Stomach (tissue), 9 donors: ENCODE measurements around the gene SVIL. TPM values are rescaled to one million over a fixed set of nuclear protein-coding genes. Genes with fewer than 3 reads are reported as not detected.
"Not testable (repeated sequence)": the region's sequence is repeated elsewhere in the genome, so short reads cannot be mapped to it uniquely, and the experiment has no call there.

Source experiments
- DNase-seq, 2 donors: peaks; one replicate each; pipeline versions ENCODE4 v3.0.0 to v3.0.0-alpha.2; 2013 to 2019
- H3K27ac ChIP-seq, 5 donors: fragments of 200-600 bp in 4 of 5; sonication (generic) in 4 of 5; one replicate each; pipeline ENCODE4 v1.5.1; 2013 to 2019; ENCODE audit warnings: mild to moderate bottlenecking in 1 of 5, moderate library complexity in 1 of 5
- H3K27me3 ChIP-seq, 3 donors: fragments of 200-600 bp; sonication (generic); one replicate each; pipeline ENCODE4 v1.5.1; 2017 to 2019; ENCODE audit warnings: mixed run types in 1 of 3
- H3K36me3 ChIP-seq, 4 donors: fragments of 200-600 bp; sonication (generic); 1 replicate in 3 of 4; 2 replicates in 1 of 4; pipeline ENCODE4 v1.5.1; 2016 to 2019
- H3K4me1 ChIP-seq, 4 donors: fragments of 200-600 bp; sonication (generic); one replicate each; pipeline ENCODE4 v1.5.1; 2016 to 2019
- H3K4me3 ChIP-seq, 4 donors: fragments of 200-600 bp; sonication (generic) in 3 of 4; one replicate each; pipeline ENCODE4 v1.5.1; 2016 to 2019; ENCODE audit warnings: mild to moderate bottlenecking in 1 of 4
- H3K9me3 ChIP-seq, 4 donors: fragments of 200-600 bp; sonication (generic); one replicate each; pipeline ENCODE4 v1.5.1; 2016 to 2019
- CTCF ChIP-seq, 7 experiments: fragments of 450-650 bp in 4 of 7; fragments of 200-600 bp in 3 of 7; sonication (generic) in 3 of 7; IDR thresholded peaks; one replicate each; pipeline ENCODE4 v1.5.1; 2016 to 2019; ENCODE audit warnings: antibody characterized with exemption in 7 of 7, control low read depth in 2 of 7, mild to moderate bottlenecking in 1 of 7
- EP300 ChIP-seq: sonication (generic); formaldehyde crosslinking; IDR thresholded peaks from one replicate; pipeline ENCODE4 v1.6.1; 2017; ENCODE audit warnings: antibody characterized with exemption
- POLR2A ChIP-seq, 4 donors: fragments of 450-650 bp; IDR thresholded peaks; one replicate each; pipeline ENCODE4 v1.6.1; 2016; ENCODE audit warnings: antibody characterized with exemption in 4 of 4, control low read depth in 2 of 4, mild to moderate bottlenecking in 1 of 4, moderate library complexity in 1 of 4
- POLR2AphosphoS5 ChIP-seq, 3 donors: sonication (generic); formaldehyde crosslinking; IDR thresholded peaks; one replicate each; pipeline ENCODE4 v1.6.1; 2016; ENCODE audit warnings: antibody characterized with exemption in 3 of 3
- WGBS, 5 donors: extraction: QIAGEN DNeasy Blood & Tissue Kit in 3 of 5; methylation state at CpG; one replicate each; pipeline versions ENCODE4 v1.1.5 to v1.1.7; 2013 to 2018; 5-methylcytosine and 5-hydroxymethylcytosine counted together
- intact Hi-C: fragments of 100-400 bp; cut with DNase I; formaldehyde crosslinking; loops from one replicate; pipeline ENCODE4 v1.15.1; 2023; ENCODE audit warnings: low total_unique reads
- polyA plus RNA-seq, 3 donors: library from polyadenylated mRNA; stranded (reverse); fragments of 200-250 nt; gene quantifications; one replicate each; pipeline ENCODE4 v1.2.3, GENCODE V29; 2013
- total RNA-seq, 5 donors: library from RNA; depleted of rRNA; stranded (reverse); fragments of >200 nt; gene quantifications; one replicate each; pipeline versions ENCODE4 v1.1.0 to v1.2.3, GENCODE V29; 2014 to 2016
- donor health status: healthy with polysubstance abuse.
- donor health status: Bipolar disorder and iron deficiency.
- donor health status: healthy.

SVIL gene
- total and polyA plus RNA-seq, 8 donors, result 6.8 to 400 (median 112) TPM

- no peak for DNase-seq
- TF ChIP-seq POLR2AphosphoS5 (IDR thresholded peaks at IDR 0.05) (no peak), POLR2A (IDR thresholded peaks at IDR 0.05) (no peak), CTCF (IDR thresholded peaks at IDR 0.05) (no peak), EP300 (no peak)
- Histone ChIP-seq H3K27ac (no peak overlapping the region), H3K27me3 (no peaks in the 10 kb centered on the region), H3K4me1 (peaks cover 0 to 8% (median 0%) of the 10 kb centered on the region in 4 donors), H3K36me3 (peaks cover 32 to 100% (median 96%) of the 10 kb centered on the region in 4 donors), H3K9me3 (peaks cover 0 to 10% (median 2%) of the 10 kb centered on the region in 4 donors), H3K4me3 (no peak overlapping the region)
- 79 to 98% (median 81%) methylated on average over 5 of the region's 5 CpGs for WGBS, 5 donors
- intact Hi-C loops, result no loop called here
Measured at GRCh38 chr10:29461042-29461441, 173.7 kb downstream of the SVIL start.

GRCh38 chr10:29458190-29458589 lies 176.6 kb downstream of the SVIL start:
- Histone ChIP-seq H3K9me3 (peaks cover 0 to 10% (median 2%) of the 10 kb centered on the region in 4 donors), H3K36me3 (peaks cover 13 to 86% (median 80%) of the 10 kb centered on the region in 4 donors)
- H3K4me1 ChIP-seq, H3K4me3 ChIP-seq, intact Hi-C loops, DNase-seq, H3K27ac ChIP-seq, H3K27me3 ChIP-seq: not testable (repeated sequence)
- 80 to 88% (median 81%) methylated on average over 17 to 24 of the region's 24 CpGs for WGBS, 5 donors

GRCh38 chr10:29455095-29455494 lies 179.7 kb downstream of the SVIL start:
- no peak for DNase-seq
- H3K27ac ChIP-seq, result no peak overlapping the region
- 88 to 94% (median 90%) methylated on average over 7 of the region's 7 CpGs for WGBS, 5 donors
- H3K36me3 ChIP-seq, result peaks cover 11 to 55% (median 50%) of the 10 kb centered on the region in 4 donors
- intact Hi-C loops, result no loop called here
- no peaks in the 10 kb centered on the region for H3K4me1 ChIP-seq
- H3K27me3 ChIP-seq, result no peaks in the 10 kb centered on the region
- TF ChIP-seq POLR2AphosphoS5 (IDR thresholded peaks at IDR 0.05), result no peak
- no peak for TF ChIP-seq CTCF (IDR thresholded peaks at IDR 0.05)
- no peak for TF ChIP-seq EP300
- TF ChIP-seq POLR2A (IDR thresholded peaks at IDR 0.05), result no peak
- H3K4me3 ChIP-seq, result no peak overlapping the region
- H3K9me3 ChIP-seq, result peaks cover 0 to 2% (median 0%) of the 10 kb centered on the region in 4 donors

- Histone ChIP-seq H3K27me3 (no peaks in the 10 kb centered on the region), H3K36me3 (peaks cover 6 to 47% (median 42%) of the 10 kb centered on the region in 4 donors), H3K27ac (no peak overlapping the region), H3K4me1 (peaks cover 0 to 5% (median 1%) of the 10 kb centered on the region in 4 donors), H3K9me3 (no peaks in the 10 kb centered on the region), H3K4me3 (no peak overlapping the region)
- WGBS, 5 donors, result 71 to 93% (median 83%) methylated on average over 4 of the region's 4 CpGs
- DNase-seq, result no peak
- intact Hi-C loops, result no loop called here
- no peak for TF ChIP-seq EP300
- no peak for TF ChIP-seq CTCF (IDR thresholded peaks at IDR 0.05)
- no peak for TF ChIP-seq POLR2AphosphoS5 (IDR thresholded peaks at IDR 0.05)
- no peak for TF ChIP-seq POLR2A (IDR thresholded peaks at IDR 0.05)
Measured at GRCh38 chr10:29454250-29454649, 180.5 kb downstream of the SVIL start.

GRCh38 chr10:29452546-29452945 lies 182.2 kb downstream of the SVIL start:
- intact Hi-C loops, result no loop called here
- H3K4me1 ChIP-seq, result peaks cover 0 to 20% (median 10%) of the 10 kb centered on the region in 4 donors
- no peaks in the 10 kb centered on the region for H3K9me3 ChIP-seq
- DNase-seq, result no peak
- H3K36me3 ChIP-seq, result peaks cover 0 to 30% (median 26%) of the 10 kb centered on the region in 4 donors
- no peak for TF ChIP-seq POLR2A (IDR thresholded peaks at IDR 0.05)
- TF ChIP-seq EP300, result no peak
- TF ChIP-seq POLR2AphosphoS5 (IDR thresholded peaks at IDR 0.05), result no peak
- TF ChIP-seq CTCF (IDR thresholded peaks at IDR 0.05), result no peak
- no peak overlapping the region for H3K27ac ChIP-seq
- 90 to 98% (median 93%) methylated on average over 8 of the region's 8 CpGs for WGBS, 5 donors
- H3K4me3 ChIP-seq, result no peak overlapping the region
- no peaks in the 10 kb centered on the region for H3K27me3 ChIP-seq
